NOMO-1 treated with DMSO at 0.1 percent for 48 hours (cell line): Measurements from ENCODE around the gene TBCD.

Source experiments
- DNase-seq: peaks from one replicate; lab custom pipeline; 2025; ENCODE audit not compliant: unreplicated experiment; lab: John Stamatoyannopoulos, UW

Gene TBCD

DNA sequence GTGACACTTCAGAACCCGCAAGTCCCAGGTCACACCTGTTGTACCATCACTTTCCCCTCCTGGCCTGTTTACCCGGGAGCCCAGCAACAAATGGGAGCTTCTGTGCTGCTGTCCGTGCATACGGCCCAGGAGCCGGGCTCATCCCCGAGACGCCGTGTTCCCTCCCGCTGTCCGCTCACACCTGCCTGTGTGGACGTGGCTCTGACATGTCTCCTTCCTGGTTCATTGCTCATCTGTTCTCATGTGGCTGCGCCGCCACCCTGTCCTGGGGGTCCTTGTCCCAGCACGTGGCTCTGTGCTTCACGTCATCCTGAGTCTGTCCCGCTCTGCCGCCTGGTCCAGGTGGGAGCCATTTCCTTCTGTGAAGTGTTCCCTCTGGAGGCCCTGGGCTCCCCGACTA lies 37.9 kb downstream of the TBCD start:
- DNase-seq = no peak

DNA sequence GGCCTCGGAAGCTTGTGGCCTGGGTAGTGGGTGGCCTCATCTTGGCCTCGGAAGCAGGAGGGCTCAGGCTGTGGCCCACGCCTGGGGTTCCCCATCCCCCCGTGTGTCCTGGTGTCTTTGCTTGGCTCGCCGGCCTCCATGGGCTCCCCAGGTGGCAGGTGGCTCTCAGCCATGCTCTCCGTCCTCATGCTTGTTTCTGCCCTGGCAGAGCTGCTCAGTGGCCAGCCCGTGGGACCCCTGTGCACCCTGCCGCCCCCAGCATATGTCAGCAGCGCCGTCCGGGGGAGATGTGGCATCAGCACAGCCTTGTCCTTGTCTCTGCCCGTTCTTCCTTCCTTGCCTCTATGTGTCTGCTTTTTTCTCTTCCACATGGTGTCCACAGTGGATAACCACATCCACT lies 38.5 kb downstream of the TBCD start:
- no peak for DNase-seq

DNA sequence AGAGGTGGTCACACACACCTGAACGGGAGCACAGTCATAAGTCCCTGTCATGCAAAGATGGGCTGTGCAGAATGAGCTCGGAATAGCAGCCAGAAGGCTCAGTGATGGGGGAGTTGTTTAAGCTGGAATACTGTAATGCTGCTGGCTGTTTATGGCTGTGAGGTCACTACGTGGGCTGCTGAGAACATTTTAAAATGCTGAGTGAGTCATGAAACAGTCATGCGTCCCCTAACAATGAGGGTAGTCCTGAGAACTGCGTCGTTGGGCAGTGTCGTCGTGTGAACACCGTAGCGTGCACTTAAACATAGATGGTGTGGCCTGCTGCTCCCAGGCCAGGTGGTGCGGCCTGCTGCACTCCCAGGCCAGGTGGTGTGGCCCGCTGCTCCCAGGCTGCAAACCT lies 39.7 kb downstream of the TBCD start:
- DNase-seq = no peak

DNA sequence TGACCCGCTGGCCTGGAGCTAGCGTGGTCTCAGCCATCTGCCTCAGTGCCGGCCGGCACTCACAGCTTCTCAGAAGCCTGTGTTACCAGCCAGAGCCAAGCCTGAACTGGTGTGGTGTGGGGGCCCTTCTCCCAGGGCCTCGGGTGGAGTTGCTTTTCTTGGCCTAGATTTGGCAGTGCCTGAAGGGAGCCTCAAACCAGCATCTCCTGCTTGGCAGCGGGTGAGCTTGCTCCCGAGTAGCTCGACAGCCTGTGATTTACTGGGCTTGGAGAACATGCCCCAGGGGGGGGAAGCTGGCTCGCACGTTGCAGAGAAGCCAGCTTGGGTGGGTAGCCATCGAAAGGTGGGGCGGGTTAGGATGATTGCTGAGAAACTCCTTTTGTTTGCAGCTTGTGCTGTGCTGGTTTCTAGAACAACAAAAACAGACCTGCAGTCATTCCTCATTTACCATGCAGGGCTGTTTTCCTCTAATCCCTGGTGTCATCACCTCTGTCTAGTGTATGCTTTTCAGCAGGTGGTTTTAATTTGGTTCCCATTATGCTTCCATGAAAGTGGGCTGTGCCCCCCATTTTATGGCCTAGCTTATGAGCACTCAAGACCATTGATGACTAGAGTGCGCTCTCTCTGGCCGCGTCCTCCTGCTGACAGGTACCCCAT lies 42.2 kb downstream of the TBCD start:
- DNase-seq = no peak

DNA sequence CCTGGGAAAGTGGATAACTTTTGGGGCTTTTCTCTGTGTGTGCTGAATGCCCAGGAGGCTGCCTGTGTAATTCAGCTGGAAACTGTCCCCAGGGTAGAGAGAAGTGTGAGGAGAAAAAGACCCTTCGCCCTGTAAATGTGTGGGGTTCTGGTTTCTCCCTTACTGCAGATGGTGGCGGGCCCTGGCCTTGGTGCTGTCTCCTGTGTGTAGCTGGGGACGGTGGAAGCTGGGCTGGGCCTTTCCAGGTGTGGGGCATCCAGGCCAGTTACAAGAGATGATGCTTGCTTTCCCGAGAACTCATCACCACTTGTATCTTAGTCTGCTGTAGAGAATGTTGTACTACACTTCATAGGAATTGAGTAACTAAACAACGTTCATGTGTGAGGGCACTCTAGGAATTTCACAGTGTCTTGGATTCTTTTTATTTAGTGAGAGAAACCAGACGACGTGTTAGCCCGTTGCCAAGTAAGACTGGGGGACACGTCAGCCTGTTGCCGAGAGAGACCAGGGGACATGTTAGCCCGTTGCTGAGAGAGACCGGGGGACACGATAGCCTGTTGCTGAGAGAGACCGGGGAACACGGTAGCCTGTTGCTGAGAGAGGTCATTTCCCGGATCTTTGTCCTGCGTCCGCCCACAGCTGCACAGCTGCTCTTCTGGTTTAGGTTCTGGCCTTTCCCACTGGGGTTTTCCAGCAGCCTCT lies 43.1 kb downstream of the TBCD start:
- DNase-seq = no peak

DNA sequence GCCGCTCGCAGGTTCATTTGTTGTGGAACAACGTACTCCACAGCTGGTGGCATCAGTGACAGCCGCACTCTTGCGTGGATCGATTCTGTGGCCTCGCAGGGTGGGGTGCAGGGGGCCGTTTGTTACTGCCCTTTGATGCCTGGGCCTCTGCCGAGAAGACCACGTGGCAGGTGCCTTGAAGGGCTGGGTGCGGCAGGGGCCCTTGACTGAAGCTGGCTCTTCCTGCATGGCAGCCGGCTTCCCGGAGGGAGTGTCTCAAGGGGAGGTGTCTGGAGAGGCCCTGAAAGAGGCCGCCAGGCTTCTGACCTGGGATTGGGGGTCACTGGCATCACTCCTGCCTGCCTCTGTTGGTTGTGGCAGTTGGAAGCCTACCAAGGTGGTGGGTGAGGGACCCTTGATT lies 43.8 kb downstream of the TBCD start:
- no peak for DNase-seq

DNA sequence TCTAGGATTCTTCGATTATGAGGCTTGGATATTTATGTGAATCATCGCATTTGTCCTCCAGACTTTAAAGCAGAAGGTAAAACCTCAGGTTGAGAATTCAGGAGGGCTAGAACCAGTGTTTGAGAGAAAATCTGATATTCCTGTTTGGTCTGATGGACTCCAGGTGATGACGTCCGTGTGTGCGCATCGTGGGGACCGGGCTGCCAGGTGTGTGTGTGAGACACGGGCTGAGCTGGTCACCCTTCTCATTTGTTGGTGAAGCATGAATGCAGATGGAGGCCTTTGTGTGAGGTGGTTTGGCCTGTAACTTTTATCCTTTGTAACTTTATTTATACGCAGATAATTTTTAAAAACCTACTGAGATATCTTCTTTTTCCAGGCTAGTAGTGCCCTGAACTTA lies 45.2 kb downstream of the TBCD start:
- no peak for DNase-seq

DNA sequence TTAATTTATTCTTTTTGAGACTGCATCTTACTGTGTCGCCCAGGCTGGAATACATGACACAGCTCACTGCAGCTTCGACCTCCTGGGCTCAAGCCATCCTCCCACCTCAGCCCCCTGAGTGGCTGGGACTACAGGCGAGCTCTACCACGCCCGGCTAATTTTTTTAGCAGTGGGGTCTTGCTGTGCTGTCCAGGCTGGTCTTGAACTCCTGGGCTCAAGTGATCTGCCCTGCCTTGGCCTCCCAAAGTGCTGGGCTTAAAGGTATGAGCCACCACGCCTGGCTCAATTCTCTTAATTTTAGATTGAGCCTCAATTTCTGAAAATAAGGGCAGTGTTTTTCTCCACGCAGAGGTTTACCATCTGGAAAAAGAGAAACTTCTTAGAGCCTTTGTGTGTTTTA lies 46.9 kb downstream of the TBCD start:
- no peak for DNase-seq

DNA sequence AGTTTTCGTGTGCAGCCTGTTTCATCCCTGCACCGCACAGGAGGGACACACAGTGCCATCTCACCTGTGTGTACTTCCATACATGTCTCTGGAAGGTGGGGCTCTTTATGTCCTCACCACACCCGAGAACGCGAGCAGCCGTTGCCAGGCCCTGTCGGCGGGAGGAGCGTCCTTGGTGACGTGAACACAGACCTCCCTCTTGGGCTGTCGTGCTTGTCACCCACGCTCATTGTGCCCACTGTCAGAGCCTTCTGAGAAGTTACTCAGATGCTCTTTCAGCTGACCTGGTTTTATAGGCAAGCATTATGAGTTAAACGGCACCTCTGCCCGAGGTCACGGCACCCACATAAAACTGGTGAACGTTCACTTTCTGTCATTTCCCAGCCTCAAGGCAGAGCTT lies 47.7 kb downstream of the TBCD start:
- DNase-seq = no peak

DNA sequence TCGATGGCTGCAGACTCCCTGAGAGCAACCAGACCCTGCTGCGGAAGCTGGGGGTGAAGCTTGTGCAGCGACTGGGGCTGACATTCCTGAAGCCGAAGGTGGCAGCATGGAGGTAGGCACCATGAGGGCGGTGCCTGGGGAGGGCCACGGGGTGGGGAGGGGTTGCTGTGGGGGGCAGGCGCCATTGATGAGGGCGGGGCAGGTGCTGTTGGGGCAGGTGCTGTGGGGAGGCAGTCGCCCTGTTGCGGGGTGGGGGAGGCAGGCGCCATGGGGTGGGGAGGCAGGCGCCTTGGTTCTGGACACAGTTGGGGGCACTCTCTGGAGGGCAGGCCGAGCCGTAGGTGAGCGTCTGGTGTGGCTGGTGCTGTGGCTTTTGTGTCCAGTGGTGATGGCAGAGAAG lies 49.0 kb downstream of the TBCD start:
- DNase-seq = no peak

DNA sequence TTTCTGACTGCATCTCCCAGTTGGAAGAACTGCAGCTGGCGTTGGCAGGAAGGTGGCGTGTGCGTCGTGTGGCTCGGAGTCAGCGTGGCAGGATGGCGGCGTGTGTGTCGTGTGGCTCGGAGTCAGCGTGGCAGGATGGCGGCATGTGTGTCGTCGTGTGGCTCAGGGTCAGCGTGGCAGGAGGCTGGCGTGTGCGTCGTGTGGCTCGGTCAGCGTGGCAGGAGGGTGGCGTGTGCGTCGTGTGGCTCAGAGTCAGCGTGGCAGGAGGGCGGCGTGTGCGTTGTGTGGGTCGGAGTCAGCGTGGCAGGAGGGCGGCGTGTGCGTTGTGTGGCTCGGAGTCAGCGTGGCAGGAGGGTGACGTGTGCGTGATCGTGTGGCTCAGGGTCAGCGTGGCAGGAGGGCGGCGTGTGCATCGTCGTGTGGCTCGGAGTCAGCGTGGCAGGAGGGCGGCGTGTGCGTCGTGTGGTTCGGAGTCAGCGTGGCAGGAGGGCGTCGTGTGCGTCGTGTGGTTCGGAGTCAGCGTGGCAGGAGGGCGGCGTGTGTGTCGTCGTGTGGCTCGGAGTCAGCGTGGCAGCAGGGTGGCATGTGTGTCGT lies 49.6 kb downstream of the TBCD start:
- DNase-seq = no peak

DNA sequence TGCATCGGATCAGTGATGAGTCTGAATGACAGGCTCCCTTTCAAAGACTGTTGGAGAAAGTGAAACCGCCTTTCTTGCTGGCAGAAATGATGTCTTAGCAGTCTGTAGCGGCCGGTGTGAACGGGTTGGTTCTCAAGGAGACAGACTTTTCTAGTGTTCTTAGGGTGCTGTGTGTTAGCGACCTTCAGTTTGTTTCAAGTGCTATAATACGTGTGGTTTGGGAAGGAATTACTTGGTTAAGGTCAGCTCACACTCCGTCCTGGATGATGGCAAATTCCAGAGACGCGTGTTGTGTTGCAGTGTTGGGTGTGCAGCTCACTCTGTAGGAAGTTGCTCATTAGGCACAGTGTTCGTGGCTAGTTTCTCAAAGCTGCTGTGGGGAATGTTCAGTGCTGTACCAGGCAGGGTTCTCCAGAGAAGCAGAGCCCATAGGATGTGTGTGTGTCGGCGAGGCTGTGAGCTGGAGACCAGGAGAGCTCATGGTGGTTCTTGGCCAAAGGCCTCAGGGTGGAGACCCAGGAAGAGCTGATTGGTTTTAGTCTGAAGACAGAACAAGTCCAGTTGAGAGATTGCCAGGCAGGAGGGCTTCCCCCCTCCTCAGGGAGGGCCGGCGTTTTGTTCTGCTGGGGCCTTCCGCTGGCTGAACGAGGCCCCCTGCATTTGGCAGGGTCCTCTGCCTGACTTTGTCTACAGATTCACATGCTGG lies 50.4 kb downstream of the TBCD start:
- DNase-seq = no peak

DNA sequence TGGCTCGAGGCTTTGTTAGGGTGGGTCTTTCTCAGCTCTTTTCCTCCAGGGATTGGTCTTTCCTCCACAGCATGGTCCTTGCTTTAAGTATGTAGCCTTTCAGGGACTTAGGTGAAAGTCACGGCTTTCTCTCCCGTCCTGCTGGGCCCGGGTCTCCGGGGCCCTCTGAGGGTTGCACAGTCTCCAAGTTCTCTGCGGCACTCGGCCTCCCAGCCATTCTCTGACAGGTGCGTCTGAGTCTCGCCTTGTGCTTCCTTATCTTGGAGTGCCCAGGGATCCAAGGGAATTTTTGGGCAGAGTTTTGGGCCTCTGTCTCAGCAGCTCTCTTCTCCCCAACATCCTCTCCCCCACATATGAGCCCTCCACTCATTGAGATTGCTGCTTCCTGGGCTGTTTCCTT lies 51.3 kb downstream of the TBCD start:
- no peak for DNase-seq

DNA sequence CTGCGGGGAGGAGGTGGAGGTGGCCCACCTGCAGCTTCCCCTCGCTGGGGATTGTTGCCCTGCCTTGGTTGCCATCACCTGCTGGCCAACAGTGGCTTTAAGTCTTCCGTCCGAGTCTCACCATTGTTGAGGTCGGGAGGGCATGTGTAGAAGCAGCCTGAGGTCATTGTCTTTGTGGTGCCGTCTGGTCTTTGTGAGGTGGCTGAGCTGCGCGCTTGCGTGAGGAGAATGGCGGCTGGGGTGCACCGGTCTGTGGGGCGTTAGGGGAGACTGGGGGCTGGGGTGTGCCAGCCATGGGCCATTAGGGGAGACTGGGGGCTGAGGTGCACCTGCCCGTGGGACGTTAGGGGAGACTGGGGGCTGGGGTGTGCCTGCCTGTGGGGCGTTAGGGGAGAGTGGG lies 51.7 kb downstream of the TBCD start:
- DNase-seq = no peak

DNA sequence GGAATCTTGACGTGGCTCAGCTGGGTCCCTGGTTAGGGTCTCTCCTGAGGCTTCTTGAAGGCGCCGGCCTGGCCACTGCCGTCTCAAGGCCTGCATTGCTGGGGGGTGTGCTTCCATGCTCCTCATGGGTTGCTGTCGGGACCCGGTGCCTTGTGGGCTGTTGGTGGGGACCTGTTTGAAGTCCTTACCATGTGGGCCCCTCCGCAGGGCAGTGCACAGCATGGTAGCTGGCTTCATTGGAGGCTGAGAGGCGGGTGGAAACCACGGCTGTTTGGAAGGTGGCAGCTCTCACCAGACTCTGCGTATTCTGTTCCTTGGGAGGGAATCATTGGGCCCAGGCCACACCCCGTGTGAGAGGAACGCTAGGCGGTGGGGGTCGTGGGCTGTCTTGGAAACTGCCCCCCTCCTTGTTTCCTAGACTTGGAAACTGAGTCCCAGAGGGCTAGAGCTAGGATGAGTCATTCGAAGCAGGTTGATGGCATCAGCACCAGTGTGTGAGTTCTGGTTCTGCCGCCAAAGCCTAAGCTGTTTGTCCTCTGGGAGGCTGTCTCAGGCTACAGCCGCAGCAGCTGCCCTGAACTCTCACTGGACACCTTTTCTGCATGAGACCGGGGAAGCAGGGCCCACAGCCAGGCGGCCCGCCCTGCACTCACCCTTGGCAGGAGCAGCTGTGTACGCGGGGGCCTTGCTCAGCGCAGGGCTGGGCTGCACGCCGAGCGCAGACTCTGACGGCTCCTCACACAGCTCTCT lies 52.8 kb downstream of the TBCD start:
- no peak for DNase-seq

DNA sequence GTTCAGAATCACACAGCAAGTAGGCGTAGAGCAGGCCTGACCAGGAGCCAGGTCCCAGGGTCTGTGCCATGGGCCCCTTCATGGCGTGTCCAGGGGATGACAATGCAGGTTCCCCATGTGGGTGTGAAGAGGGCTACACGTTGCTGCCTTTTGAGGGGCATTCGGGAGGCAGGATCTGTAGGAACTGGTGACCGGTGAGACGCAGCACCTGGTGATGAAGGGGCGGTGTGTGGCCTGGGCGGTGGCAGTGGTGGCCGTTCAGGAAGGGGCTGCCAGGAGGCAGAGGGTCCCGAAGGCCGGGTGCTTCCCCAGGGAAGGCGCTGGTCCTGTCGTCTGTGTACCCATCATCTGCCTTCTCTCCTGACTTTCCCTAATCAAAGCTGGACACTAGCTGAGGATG lies 53.4 kb downstream of the TBCD start:
- DNase-seq = no peak

DNA sequence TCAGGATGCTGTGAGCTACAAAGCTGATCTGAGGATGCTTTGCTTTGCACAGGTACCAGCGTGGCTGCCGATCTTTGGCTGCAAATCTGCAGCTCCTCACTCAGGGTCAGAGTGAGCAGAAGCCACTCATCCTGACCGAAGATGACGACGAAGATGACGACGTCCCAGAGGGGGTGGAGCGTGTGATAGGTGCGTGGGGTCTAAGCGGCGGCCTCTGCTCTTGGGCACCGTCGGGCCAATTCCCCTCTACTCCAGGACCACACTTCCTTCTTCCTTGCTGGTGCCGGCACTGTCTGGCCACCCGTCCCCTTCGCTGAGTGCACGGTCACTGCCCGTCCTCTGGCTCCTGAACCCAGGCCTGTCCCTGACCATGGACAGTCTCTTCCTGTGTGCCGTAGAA lies 54.0 kb downstream of the TBCD start:
- no peak for DNase-seq

DNA sequence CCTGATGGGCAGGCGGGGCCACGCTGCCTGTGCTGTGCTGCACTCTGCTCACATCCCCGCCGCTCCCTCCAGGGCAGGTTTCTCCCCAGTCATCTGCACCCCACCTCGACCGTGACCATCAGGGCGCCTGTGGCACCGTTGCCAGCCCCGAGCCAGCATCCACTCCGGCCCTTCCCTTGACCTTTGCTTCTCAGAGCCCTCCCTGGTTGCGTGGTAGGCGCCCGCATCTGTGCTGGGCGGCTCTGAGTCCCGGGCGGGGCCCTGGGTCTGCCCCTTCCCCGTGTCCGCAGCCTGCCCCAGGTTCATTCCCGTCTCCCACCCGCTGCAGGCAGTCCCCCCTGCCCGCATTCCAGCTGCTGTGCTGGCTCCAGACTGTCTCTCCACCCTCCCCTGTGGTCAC lies 54.8 kb downstream of the TBCD start:
- DNase-seq = no peak

DNA sequence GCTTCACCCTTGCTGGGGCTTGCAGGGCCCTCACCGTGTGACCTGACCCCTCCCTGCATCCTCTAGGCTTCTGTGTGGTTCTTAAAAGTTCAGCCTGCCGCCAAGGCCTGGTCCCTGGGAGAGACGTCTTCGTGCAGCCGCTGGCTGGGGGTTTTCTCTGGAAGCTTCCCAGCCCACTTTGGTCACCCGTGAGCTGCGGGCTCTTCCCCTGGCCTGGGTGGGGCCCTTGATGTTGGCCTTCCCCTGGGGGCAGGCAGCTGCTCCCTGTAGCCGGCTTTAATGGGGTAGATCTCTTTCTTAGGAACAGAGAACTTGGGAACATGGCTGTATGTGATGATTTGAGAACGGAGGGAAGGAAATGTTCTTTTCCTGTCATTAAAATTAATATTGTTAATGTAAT lies 55.2 kb downstream of the TBCD start:
- no peak for DNase-seq

DNA sequence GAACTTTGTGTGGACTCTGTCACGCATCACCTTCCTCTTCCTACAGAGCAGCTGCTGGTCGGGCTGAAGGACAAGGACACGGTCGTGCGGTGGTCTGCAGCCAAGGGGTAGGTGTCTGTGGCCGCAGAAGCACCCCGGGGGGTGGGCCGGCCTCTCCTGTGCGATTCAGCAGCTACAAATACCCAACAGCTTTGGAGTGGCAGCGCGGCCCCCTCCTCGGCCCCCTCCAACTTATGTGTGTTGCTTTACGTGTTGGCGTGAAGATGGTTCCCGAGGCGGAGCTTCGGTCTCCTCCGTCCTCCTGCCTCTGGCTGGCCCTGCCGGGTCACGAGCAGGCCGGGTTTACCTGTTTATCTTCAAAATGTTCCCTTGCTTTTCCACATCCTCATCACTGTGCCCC lies 55.7 kb downstream of the TBCD start:
- DNase-seq = no peak

DNA sequence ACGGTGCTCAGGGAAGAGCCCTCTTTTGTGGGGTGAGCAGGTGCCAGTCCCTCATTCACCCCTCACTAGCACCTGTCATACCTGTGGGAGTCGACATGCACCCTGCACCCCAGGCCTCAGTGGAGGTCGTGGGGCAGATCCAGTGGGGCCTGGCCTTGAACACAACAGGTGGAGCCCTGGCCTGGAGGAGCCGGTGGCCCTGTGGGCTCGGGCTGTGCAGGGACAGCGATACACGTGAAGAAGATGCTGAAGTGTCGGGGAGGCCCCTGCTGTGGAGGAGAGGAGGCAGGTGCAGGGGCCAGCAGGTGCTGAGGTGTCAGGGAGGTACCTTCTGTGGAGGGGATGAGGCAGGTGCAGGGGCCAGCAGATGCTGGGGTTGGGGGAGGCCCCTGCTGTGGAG lies 56.1 kb downstream of the TBCD start:
- no peak for DNase-seq
